ENCODE results near the gene OSBPL3. TPM values are rescaled to one million over a fixed set of nuclear protein-coding genes. Genes with fewer than 3 reads are reported as not detected.

OSBPL3 gene
- total RNA-seq, 1 donor from 2014 or later, result 76.2 TPM

DNA sequence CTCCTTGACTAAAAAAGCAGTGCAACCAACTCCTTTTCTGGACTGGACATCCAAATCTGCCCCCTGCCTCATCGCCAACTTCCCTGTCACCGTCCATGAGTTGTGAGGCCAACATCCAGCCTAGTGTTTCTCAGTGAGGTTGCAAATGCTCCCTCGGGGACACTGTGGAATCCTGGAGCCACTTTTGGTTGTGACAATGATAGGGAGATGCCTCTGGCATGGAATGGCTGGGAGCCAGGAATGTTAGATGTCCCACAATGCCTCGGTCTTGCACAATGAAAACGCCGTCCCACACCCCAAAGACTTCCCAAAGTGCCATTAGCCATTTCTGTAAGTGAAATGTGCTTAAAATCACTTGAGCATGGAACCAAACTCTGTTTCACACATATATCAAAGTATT, 105.2 kb downstream of the OSBPL3 start:
- Mint-ChIP-seq H3K27me3 (ENCODE audit: low read depth) (no peaks in the 10 kb centered on the region), H3K27ac (no peak overlapping the region), H3K36me3 (ENCODE audit: low read depth) (peaks cover 48% of the 10 kb centered on the region), H3K4me3 (ENCODE audit: low read depth) (no peak overlapping the region), H3K9me3 (no peaks in the 10 kb centered on the region), H3K4me1 (ENCODE audit: low read depth) (peaks cover 44% of the 10 kb centered on the region)
- no peak for DNase-seq (ENCODE audit: low spot score)
- intact Hi-C loops (cut with micrococcal nuclease), result no loop called here

DNA sequence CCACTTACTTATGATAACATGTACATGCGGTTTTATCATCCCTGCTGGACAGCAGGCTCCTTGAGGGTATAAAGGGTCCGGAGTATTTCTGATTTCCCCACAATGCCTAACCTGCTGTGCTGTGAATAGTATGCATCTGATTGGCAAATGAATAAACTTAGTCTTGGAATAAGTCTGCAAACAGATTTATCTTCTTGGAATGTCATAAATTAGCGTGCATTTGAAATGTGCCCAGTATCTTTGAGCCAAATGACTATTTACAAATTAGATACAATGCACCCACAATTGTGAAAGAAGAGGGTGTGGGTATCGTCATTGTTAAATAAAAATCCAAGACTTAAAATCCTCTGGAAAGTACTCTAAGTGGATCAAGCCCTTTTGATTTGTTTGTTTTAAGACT, 106.0 kb downstream of the OSBPL3 start:
- DNase-seq (ENCODE audit: low spot score), result no peak
- H3K4me3 Mint-ChIP-seq (ENCODE audit: low read depth), result no peak overlapping the region
- H3K27ac Mint-ChIP-seq, result no peak overlapping the region
- intact Hi-C loops (cut with micrococcal nuclease), result no loop called here
- H3K36me3 Mint-ChIP-seq (ENCODE audit: low read depth), result peaks cover 49% of the 10 kb centered on the region
- peaks cover 41% of the 10 kb centered on the region for H3K4me1 Mint-ChIP-seq (ENCODE audit: low read depth)
- no peaks in the 10 kb centered on the region for H3K9me3 Mint-ChIP-seq
- no peaks in the 10 kb centered on the region for H3K27me3 Mint-ChIP-seq (ENCODE audit: low read depth)

DNA sequence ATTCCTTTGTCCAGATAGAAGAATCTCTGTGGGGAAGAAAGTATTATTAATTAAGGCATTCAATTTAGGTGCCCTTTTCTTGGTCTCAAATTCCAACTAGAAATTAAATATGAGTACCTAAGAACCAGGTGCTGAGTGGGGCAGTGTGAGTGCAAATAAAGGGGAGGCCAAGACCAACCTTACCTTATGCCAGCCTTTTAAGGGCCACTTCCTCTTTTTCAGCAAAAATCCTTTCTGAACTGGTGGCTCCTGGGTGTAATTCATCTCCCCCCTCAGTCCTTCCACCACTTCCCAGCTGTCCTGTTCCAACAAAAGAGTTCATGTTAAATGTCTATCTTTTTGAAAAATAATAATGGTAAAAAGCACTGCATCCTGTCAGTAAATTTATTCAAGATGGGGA, 108.2 kb downstream of the OSBPL3 start:
- DNase-seq (ENCODE audit: low spot score), result no peak
- no peak overlapping the region for H3K27ac Mint-ChIP-seq
- H3K36me3 Mint-ChIP-seq (ENCODE audit: low read depth), result peaks cover 69% of the 10 kb centered on the region
- H3K4me3 Mint-ChIP-seq (ENCODE audit: low read depth), result no peak overlapping the region
- peaks cover 34% of the 10 kb centered on the region for H3K4me1 Mint-ChIP-seq (ENCODE audit: low read depth)
- no peaks in the 10 kb centered on the region for H3K27me3 Mint-ChIP-seq (ENCODE audit: low read depth)
- intact Hi-C loops (cut with micrococcal nuclease), result no loop called here
- peaks cover 5% of the 10 kb centered on the region for H3K9me3 Mint-ChIP-seq

DNA sequence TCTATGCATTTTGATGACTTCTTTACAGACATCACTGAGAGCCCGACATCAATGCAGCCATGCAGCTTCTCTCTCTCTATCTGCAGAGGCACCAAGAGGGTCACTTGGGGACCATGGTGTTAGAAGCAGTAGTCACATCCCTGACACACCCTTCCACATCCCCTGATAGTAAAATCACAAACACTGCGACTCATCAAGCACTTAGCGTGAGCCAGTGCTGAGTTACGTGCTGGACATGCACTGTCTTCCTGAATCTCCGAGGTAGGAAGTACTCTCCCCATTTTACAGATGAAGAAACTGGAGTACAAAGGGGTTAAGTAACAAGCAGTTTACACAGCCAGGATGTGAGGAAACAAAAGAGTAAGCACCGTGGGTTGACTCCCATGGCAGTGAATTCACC, 109.2 kb downstream of the OSBPL3 start:
- no peaks in the 10 kb centered on the region for H3K27me3 Mint-ChIP-seq (ENCODE audit: low read depth)
- H3K9me3 Mint-ChIP-seq, result peaks cover 5% of the 10 kb centered on the region
- H3K4me3 Mint-ChIP-seq (ENCODE audit: low read depth), result no peak overlapping the region
- no peak for DNase-seq (ENCODE audit: low spot score)
- peaks cover 73% of the 10 kb centered on the region for H3K36me3 Mint-ChIP-seq (ENCODE audit: low read depth)
- intact Hi-C loops (cut with micrococcal nuclease), result no loop called here
- no peak overlapping the region for H3K27ac Mint-ChIP-seq
- H3K4me1 Mint-ChIP-seq (ENCODE audit: low read depth), result peaks cover 37% of the 10 kb centered on the region

GRCh38 chr7:24869572-24869971, 110.4 kb downstream of the OSBPL3 start:
- peaks cover 46% of the 10 kb centered on the region for H3K4me1 Mint-ChIP-seq (ENCODE audit: low read depth)
- H3K36me3 Mint-ChIP-seq (ENCODE audit: low read depth), result peaks cover 79% of the 10 kb centered on the region
- no peak for DNase-seq (ENCODE audit: low spot score)
- H3K4me3 Mint-ChIP-seq (ENCODE audit: low read depth), result no peak overlapping the region
- H3K27ac Mint-ChIP-seq, result no peak overlapping the region
- intact Hi-C loops (cut with micrococcal nuclease), result loop anchor here (5.0 kb wide), 2 partner anchors 158 to 223 kb away; no protein-coding TSS in a partner anchor
- H3K9me3 Mint-ChIP-seq, result peaks cover 5% of the 10 kb centered on the region
- H3K27me3 Mint-ChIP-seq (ENCODE audit: low read depth), result no peaks in the 10 kb centered on the region

GRCh38 chr7:24868741-24869140, 111.2 kb downstream of the OSBPL3 start:
- peaks cover 87% of the 10 kb centered on the region for H3K36me3 Mint-ChIP-seq (ENCODE audit: low read depth)
- no peak for DNase-seq (ENCODE audit: low spot score)
- H3K27me3 Mint-ChIP-seq (ENCODE audit: low read depth), result no peaks in the 10 kb centered on the region
- intact Hi-C loops (cut with micrococcal nuclease), result loop anchor here (5.0 kb wide), 2 partner anchors 159 to 224 kb away; no protein-coding TSS in a partner anchor
- peaks cover 52% of the 10 kb centered on the region for H3K4me1 Mint-ChIP-seq (ENCODE audit: low read depth)
- peaks cover 5% of the 10 kb centered on the region for H3K9me3 Mint-ChIP-seq
- no peak overlapping the region for H3K4me3 Mint-ChIP-seq (ENCODE audit: low read depth)
- H3K27ac Mint-ChIP-seq, result peak overlapping the region; percentile 12

GRCh38 chr7:24866004-24866615, 113.9 kb downstream of the OSBPL3 start:
- Mint-ChIP-seq H3K27me3 (ENCODE audit: low read depth) (no peaks in the 10 kb centered on the region), H3K36me3 (ENCODE audit: low read depth) (peaks cover 96% of the 10 kb centered on the region), H3K27ac (peak overlapping the region; percentile 94), H3K9me3 (peaks cover 5% of the 10 kb centered on the region), H3K4me3 (ENCODE audit: low read depth) (peak overlapping the region; percentile 62), H3K4me1 (ENCODE audit: low read depth) (peaks cover 58% of the 10 kb centered on the region)
- no peak for DNase-seq (ENCODE audit: low spot score)
- intact Hi-C loops (cut with micrococcal nuclease), result loop anchor here (1.0 to 5.0 kb wide), 9 partner anchors 12 to 226 kb away; no protein-coding TSS in a partner anchor

DNA sequence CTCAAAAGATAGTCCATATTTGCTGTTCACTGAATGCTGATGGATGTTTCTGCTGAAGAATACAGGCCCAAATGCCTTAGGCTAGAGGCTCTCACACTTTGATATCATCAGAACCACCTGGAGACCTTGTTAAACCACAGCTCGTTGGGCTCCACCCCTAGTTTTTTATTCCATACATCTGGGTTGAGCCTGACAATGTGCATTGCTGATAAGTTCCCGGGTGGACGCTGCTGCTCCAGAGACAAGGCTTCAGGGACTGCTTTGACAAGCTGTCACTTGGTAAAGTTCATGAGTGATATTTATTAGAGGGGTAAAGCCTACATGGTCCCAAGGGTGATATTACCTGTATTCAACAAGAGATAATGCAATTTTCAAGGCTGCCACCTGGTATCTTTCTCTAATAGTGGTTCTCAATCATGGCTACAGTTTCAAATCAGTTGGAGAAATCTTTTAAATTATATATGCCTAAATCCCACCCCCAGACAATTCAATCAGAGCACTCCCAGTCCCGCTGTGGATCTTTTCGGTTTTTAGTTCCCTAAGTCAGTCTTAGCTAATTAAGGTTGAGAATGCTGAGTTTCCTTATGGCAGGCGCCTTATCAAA, 115.7 kb downstream of the OSBPL3 start:
- no peak overlapping the region for H3K27ac Mint-ChIP-seq
- peaks cover 44% of the 10 kb centered on the region for H3K4me1 Mint-ChIP-seq (ENCODE audit: low read depth)
- H3K4me3 Mint-ChIP-seq (ENCODE audit: low read depth), result no peak overlapping the region
- H3K9me3 Mint-ChIP-seq, result peaks cover 5% of the 10 kb centered on the region
- intact Hi-C loops (cut with micrococcal nuclease), result no loop called here
- peaks cover 94% of the 10 kb centered on the region for H3K36me3 Mint-ChIP-seq (ENCODE audit: low read depth)
- no peak for DNase-seq (ENCODE audit: low spot score)
- no peaks in the 10 kb centered on the region for H3K27me3 Mint-ChIP-seq (ENCODE audit: low read depth)

DNA sequence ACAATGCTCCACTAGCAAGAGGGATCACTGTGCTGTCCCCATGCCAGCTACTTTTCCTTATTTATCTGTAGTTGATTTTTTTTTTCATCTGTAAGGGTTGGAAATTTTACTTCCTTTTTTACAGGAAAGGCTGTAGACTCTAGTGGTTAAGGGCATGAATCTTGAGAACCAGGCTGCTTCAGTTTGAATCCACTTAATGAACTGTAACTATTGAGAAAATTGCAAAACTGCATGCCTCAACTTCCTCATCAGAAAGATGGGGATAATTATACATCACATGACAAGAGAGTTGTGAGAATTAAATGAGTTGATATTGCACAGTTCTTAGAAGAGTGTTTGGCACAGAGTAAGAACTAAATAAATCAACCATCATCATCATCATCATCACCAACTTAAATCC, 116.4 kb downstream of the OSBPL3 start:
- H3K4me1 Mint-ChIP-seq (ENCODE audit: low read depth), result peaks cover 42% of the 10 kb centered on the region
- no peak for DNase-seq (ENCODE audit: low spot score)
- no peak overlapping the region for H3K4me3 Mint-ChIP-seq (ENCODE audit: low read depth)
- no peaks in the 10 kb centered on the region for H3K27me3 Mint-ChIP-seq (ENCODE audit: low read depth)
- intact Hi-C loops (cut with micrococcal nuclease), result no loop called here
- peaks cover 94% of the 10 kb centered on the region for H3K36me3 Mint-ChIP-seq (ENCODE audit: low read depth)
- H3K27ac Mint-ChIP-seq, result no peak overlapping the region
- H3K9me3 Mint-ChIP-seq, result peaks cover 5% of the 10 kb centered on the region

GRCh38 chr7:24862461-24862860, 117.5 kb downstream of the OSBPL3 start:
- intact Hi-C loops (cut with micrococcal nuclease), result no loop called here
- Mint-ChIP-seq H3K27me3 (ENCODE audit: low read depth) (no peaks in the 10 kb centered on the region), H3K4me1 (ENCODE audit: low read depth) (peaks cover 43% of the 10 kb centered on the region), H3K4me3 (ENCODE audit: low read depth) (no peak overlapping the region), H3K27ac (no peak overlapping the region), H3K9me3 (peaks cover 3% of the 10 kb centered on the region), H3K36me3 (ENCODE audit: low read depth) (peaks cover 92% of the 10 kb centered on the region)
- DNase-seq (ENCODE audit: low spot score), result no peak

- DNase-seq (ENCODE audit: low spot score), result no peak
- peaks cover 89% of the 10 kb centered on the region for H3K36me3 Mint-ChIP-seq (ENCODE audit: low read depth)
These were observed 118.6 kb downstream of the OSBPL3 start for GRCh38 chr7:24861336-24861735.

DNA sequence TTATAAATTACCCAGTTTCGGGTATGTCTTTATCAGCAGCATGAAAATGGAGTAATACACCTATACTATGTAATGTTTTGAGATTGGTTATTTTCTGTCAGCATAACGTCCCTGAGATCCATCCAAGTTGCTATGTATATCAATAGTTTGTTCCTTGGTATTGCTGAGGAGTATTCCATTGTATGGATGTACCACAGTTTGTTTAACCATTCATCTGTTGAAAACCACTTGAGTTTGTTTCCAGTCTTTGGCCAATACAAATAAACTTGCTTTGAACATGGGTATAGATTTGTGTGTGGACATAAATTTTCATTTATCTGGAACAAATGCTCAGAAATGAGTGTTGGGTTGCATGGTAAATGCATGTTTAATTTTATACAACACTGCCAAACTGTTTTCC, 119.4 kb downstream of the OSBPL3 start:
- no peaks in the 10 kb centered on the region for H3K27me3 Mint-ChIP-seq (ENCODE audit: low read depth)
- intact Hi-C loops (cut with micrococcal nuclease), result no loop called here

More at GRCh38 chr7:24861336-24861735, 118.6 kb downstream of the OSBPL3 start:
- Mint-ChIP-seq H3K27ac (peak overlapping the region; percentile 36), H3K4me1 (ENCODE audit: low read depth) (peaks cover 39% of the 10 kb centered on the region), H3K4me3 (ENCODE audit: low read depth) (no peak overlapping the region), H3K27me3 (ENCODE audit: low read depth) (no peaks in the 10 kb centered on the region), H3K9me3 (no peaks in the 10 kb centered on the region)
- intact Hi-C loops (cut with micrococcal nuclease), result no loop called here

GRCh38 chr7:24858108-24858977, 121.6 kb downstream of the OSBPL3 start:
- intact Hi-C loops (cut with micrococcal nuclease), result no loop called here

More for the DNA sequence above, 119.4 kb downstream of the OSBPL3 start:
- Mint-ChIP-seq H3K36me3 (ENCODE audit: low read depth) (peaks cover 88% of the 10 kb centered on the region), H3K9me3 (no peaks in the 10 kb centered on the region), H3K4me3 (ENCODE audit: low read depth) (no peak overlapping the region), H3K27ac (no peak overlapping the region), H3K4me1 (ENCODE audit: low read depth) (peaks cover 39% of the 10 kb centered on the region)
- no peak for DNase-seq (ENCODE audit: low spot score)

More at GRCh38 chr7:24858108-24858977, 121.6 kb downstream of the OSBPL3 start:
- Mint-ChIP-seq H3K9me3 (no peaks in the 10 kb centered on the region), H3K27me3 (ENCODE audit: low read depth) (no peaks in the 10 kb centered on the region), H3K27ac (no peak overlapping the region), H3K36me3 (ENCODE audit: low read depth) (peaks cover 84% of the 10 kb centered on the region), H3K4me3 (ENCODE audit: low read depth) (no peak overlapping the region), H3K4me1 (ENCODE audit: low read depth) (peaks cover 38% of the 10 kb centered on the region)
- no peak for DNase-seq (ENCODE audit: low spot score)
